ENCODE data around the gene NFXL1. TPM values are rescaled to one million over a fixed set of nuclear protein-coding genes. Genes with fewer than 3 reads are reported as not detected.
A peak's percentile ranks its signal among the peaks of the same experiment; 100 is the strongest.

The NFXL1 gene
- total RNA-seq, 1 experiment from 2014 or later, result 3.5 TPM

DNA sequence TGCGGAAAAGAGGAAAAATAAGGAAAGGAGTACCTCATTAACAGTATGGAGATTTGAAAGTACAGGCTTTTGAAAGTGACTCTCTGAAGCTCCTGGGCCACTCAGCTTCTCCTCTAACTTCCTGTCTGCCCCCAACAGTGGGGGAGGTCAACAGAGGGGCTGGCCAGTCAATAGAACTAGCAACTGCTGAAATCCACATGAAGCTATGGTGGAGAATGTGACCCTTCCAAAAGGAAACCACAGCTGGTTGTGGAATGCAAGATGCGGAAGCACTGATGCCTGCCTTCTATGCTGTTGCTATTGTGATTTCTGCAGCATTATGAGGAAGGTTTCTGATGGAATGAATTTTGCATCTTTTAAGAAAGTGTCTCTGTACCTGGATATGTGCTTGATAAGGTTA, 78.9 kb downstream of the NFXL1 start:
- peak; percentile 19 for DNase-seq (ENCODE audit: low read depth)

DNA sequence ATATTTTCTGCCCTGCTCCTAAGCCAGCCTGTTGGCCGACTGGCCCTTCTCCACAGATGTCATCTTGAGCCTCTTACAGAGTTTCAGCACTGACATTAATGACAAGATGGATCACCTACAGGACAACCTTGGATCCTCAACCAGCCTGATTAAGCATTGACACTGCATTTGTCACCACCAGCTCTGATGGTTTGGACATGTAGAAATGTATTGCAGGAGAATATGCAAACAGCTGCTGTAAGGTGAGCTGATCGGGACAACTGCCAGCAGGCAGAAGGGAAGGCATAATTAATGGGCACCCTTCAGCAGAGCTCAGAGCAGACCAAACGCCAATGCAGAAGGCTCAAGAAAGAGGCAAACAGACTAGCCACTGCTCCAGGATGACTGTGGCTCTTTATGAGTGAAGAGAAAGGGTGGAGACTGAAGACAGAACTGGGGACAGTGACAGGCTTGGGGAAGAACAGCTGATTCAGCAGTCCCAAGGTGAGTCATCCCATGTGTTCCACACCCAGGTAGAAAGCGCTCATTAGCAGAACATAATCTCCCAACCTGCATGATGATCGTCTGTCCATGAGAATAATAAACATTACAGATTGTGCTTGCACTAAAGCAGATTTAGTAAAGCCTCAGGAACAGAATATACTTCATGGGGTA, 83.2 kb downstream of the NFXL1 start:
- no peak for DNase-seq (ENCODE audit: low read depth)

DNA sequence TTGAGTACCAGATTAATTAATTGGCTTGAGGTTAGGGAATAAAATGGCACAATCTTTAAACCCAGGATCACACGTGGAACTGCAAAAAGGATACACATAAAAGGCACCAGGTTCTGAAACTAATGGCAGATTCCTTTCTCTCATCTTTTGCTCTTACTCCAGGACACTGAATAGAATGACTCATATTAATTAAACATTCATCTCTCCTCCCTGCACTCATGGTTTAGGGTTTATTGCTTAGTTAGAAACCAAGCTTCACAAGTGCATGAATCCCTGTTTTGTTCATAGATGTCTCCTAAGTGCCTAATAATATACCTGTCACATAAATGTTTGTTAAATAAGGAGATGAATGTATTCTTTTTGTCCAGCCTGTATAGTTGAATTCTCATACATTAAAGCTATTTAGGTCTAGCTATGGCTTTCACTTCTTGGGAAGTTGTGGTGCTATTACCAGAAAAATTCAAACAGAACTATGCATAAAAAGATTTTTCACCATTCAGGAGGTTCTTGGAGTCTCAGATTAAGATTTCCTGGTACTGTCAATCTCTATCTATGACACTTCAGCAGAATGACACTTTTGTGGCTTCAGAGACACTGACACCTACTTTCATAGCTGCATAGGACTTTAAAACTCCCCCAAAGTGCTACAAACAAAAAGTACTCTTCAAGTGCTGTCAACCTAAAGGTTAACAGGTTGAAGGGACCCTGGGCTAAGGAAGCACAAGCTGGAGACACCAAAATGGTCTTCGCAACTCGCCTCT, 83.9 kb downstream of the NFXL1 start:
- DNase-seq (ENCODE audit: low read depth), result no peak

DNA sequence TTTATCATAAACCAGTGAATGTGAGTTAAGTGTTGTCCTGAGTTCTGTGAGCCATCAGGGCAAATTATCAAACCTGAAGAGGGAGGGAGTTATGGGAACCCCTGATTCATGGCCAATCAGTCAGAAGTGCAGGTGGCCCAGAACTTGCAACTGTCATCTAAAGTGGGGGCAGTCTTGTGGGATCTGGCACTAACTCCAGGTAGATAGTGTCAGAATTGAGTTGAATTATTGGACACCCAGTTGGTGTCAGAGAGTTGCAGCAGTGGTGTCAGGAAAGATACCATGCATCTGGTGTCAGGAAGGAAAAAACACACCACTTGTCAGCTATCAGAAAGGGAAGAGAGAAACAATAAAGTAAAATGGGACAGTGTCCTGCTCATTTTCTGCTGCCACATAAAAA, 84.9 kb downstream of the NFXL1 start:
- no peak for DNase-seq (ENCODE audit: low read depth)

DNA sequence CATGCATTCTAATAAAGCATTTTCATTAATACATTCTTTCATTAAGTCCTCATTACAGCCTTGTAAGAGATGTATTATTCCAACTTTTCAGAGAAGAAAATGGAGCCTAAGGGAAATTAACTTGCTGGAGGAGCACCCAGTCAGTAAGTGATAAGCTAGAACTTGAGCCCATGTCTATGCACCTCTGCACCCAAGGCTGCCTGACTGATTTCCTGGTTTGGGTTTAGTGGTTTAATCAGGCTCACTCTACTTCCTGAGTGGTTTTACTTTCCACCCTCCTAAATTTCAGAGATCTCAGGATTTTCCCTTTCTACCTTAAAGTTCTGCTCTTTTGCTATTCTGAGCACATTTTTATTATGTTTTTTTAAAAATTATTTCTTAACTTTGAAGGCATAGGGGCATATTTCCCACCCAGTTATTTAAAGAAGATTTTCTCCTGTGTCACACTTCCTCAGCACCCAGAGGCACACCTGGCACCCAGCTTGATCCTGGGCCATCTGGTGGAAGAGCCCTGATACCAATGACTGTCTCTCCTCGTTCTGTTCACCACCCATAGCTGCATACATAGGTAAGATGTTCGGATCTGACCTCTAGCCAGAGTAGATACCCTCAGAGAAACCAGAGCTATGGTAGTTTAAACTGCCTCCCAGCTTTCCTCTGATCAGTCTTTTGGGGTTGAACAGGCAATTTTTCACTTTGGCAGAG, 86.9 kb downstream of the NFXL1 start:
- DNase-seq (ENCODE audit: low read depth), result no peak

DNA sequence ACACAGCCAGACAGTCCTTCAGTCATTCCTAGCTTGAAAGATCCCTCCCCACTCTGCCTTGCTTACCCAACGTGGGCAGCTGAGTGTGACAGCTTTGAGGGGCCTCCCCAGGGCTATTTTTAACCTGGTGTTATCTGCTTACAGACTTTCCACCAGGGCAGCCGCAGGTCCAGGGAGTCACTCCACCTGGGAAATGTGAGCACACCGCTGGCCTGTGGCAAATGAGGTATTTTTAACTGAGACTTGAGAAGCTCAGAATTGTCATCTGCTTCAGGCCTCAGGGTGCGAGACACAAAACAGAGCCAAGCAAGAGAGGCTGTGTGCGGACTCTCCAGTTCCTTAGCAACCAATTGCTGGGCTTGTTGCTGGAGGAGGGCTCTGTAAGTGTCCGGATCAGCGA, 89.5 kb downstream of the NFXL1 start:
- no peak for DNase-seq (ENCODE audit: low read depth)

DNA sequence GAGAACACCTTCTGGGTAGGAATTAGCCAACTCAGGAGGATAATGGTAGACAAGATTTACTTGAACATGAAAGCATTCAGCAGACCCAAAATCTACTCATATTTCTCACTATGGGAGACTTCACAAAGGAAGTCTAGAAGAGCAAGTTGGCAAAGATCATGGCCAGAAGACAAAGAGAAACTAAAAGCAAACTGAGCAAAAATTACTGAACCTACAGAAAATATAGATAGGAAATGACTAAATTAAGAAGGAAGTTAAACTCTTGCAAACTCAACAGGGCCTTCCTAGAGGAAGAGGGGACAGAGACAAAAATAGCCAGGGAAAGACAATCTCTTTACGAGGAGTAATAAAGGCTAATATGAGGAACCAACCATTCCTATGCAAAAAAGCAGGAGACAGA, 95.2 kb downstream of the NFXL1 start:
- DNase-seq (ENCODE audit: low read depth), result no peak

DNA sequence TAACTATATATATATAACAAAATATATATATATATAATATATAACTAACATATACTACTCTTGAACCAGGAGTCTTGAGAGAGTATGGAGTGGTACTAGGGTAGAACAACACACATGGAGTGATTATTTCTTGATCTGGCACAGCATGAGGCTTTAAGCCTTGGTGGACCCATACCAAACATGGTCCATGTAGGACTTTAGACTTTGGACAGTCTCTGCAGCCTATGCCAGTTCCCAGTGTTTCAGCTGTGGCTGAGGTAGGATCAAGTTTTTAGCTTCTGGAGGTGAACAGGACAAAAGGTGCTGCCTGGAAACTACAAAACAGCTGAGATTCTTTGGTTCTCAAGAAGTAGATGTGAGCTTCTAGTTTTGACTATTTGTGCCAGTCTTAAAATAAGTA, 97.1 kb downstream of the NFXL1 start:
- no peak for DNase-seq (ENCODE audit: low read depth)

DNA sequence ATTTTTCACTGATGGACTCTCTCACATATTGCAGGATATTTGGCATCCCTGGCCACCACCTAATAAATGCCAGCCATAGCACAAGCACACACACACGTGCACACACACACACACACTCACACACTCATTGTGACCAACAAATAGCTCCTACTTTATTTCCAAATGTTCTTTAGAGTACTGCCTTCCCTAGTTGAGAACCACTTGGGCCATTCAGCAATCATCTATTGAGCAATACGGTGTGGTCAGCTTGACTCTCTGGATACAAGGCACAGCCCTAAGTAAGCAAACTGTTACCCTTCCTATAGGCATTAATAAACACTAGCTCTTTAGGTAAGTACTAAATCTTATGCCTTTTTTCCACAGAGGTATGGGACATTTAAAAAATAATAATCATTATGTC, 97.6 kb downstream of the NFXL1 start:
- DNase-seq (ENCODE audit: low read depth), result no peak

DNA sequence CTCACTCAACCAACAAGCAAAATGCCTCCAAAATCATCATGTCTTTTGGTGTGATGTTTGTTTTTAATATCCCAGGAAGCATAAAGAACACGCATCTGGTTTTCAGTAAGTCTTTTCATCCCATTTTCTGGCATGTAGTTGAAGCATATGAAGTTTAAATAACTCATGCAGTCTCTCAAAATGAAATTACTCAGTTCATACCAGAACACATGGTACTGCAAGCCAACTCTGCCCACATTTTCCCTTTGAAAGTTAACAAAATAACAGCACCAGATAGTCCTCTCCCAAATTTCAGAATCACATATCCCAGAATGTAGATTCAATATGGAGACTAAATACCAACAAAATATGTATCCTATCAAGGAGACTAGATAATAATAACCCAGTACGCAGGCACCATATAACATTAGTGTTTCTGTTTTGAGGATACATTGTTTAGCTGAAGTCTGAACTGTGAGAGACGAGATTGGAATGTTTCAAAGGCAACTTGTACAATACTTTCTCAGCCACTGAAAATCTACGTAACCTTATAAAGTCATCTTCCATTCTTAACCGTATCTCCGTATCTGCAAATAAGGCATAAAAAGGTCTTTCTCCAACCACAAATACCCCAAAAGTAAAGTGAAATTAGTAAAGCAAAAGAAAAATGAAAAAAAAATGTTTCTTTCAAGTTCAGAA, 99.6 kb downstream of the NFXL1 start:
- no peak for DNase-seq (ENCODE audit: low read depth)

DNA sequence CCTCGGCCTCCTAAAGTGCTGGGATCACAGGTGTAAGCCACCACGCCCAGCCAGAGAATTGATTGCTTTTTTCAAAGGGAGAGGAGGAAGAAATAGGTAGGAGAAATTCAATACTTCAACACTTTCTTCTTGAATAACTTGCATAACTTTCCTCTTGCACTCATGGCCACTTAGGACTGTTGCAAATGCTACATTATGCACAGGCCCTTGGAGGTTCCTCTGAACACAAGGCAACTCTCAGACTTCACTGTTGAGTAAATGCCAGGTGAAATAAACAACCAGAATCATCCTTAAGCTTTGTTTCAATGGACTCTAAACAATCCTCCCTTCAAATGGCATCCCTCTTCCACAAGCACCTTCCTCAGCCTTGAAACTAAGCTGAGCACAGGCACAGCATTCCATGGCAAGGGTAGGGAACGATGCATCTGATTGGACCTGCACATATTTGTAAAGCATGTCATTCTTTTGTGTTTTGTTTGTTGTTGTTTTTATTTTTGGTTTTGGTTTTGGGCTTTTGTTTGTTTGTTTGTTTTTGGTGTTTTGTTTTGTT, 104.7 kb downstream of the NFXL1 start:
- DNase-seq (ENCODE audit: low read depth), result no peak

DNA sequence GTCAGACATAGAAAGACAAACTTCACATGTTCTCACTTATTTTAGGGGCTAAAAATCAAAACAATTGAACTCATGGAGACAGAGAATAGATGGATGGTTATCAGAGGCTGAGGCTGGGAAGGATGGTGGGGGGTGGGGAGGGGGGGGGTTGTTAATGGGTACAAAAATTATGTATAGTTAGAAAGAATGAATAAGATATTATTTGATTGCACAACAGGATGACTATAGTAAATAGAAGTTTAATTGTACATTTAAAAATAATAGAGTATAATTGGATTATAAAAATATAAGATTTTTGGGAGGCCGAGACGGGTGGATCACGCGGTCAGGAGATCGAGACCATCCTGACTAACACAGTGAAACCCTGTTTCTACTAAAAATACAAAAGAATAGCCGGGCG, 109.8 kb downstream of the NFXL1 start:
- DNase-seq (ENCODE audit: low read depth), result no peak

DNA sequence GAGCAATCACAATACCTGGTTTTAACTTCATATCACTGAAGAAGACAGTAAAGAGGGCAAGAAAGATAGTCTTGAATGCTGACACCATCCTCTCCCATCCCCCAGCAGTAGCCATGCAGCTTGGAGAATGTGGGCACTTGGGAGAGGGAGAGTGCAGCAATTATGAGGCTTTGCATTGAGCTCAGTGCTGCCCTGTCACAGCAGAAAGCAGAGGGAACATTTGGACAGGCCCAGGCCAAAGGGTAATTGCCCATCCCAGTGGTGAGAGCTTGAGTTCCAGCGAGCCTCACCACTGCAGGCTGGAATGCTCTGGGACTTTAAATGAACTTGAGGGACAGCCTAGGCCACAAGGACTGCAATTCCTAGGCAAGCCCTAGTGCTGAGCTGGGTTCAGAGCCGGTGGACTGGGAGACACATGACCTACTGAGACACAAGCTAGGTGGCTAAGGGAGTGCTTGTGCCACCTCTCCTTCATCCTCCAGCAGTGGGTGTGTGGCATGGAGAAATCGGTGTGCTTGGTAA, 112.8 kb downstream of the NFXL1 start:
- DNase-seq (ENCODE audit: low read depth), result no peak

DNA sequence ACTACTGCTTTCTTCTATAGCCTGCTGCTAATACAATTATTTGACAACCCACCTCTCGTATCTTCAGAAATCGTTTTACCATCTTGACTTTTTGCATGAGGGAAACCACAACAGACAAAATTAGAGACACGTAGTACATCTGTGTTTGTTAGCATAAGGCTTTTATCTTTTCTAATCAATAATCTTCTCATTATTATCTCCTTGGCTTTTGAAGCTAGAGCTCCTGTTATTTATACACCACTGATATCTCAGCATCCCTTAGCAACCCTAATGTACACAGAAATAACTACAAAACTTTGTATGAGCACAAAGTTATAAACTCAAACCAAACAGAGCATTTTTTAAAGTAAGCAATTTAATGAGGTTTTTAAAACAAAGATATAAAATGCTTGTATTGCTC, 116.2 kb downstream of the NFXL1 start:
- DNase-seq (ENCODE audit: low read depth), result no peak

Other genes with a start within 250 kb of the NFXL1 start
- gene CORIN, start 76.5 kb downstream of the NFXL1 start, total RNA-seq (2014; rRNA removed; shearing (Covaris generic)), result not detected in 2 replicates
- gene CNGA1, start 102.1 kb upstream of the NFXL1 start, total RNA-seq (2014; rRNA removed; shearing (Covaris generic)), result not detected in 2 replicates
- 1.5 and 2.3 TPM in 2 replicates for gene NIPAL1, start 102.2 kb upstream of the NFXL1 start, total RNA-seq (2014; rRNA removed; shearing (Covaris generic))
- 2.3 and 2.5 TPM in 2 replicates for gene TXK, start 219.7 kb upstream of the NFXL1 start, total RNA-seq (2014; rRNA removed; shearing (Covaris generic))